ENCODE measurements around the gene TAL2. TPM values are rescaled to one million over a fixed set of nuclear protein-coding genes. Genes with fewer than 3 reads are reported as not detected.

TAL2 gene
- total and polyA plus RNA-seq, 2 donors from 2014 or later = 0.98 TPM; not detected in 1

DNA sequence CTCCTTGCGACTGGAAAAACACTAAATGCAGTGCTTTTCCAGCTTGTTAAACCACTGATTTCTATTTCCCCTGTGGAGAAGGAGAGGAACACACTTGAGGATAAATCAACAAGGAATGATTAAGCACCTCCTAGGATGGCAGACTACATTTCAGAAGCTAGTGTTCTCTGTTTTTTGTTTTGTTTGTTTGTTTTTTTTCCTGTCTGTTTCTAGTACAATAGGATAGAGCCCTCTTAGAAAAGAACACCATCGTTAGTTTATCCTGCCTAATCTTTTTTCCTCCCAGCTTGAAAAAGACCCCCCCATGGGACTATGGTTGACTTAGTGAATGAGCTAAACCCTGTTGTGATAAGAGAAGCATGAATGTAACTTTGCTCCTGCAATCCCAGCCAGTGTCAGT lies 3.9 kb upstream of the TAL2 start:
- no peak for FAIRE-seq
- intact Hi-C loops (cut with DNase I) = no loop called here
- Histone ChIP-seq H3K9ac (ENCODE audit: low read length in 3 of 3) (no peak overlapping the region), H3K4me3 (ENCODE audit: low read length in 3 of 3) (no peak overlapping the region), H3K27ac (ENCODE audit: low read depth in 2 of 2, low read length in 2 of 2) (no peak overlapping the region), H3K27me3 (ENCODE audit: control insufficient read depth, insufficient read depth, low read length) (no peaks in the 10 kb centered on the region), H3K36me3 (ENCODE audit: control insufficient read depth in 2 of 3, insufficient read depth in 3 of 3, low read length in 3 of 3) (no peaks in the 10 kb centered on the region), H3K4me1 (ENCODE audit: control insufficient read depth in 2 of 3, insufficient read depth in 2 of 3, low read depth in 1 of 3, low read length in 3 of 3) (peaks cover 0 to 2% (median 0%) of the 10 kb centered on the region in 3 donors), H3K9me3 (ENCODE audit: control insufficient read depth in 2 of 3, insufficient read depth in 1 of 3, low read length in 3 of 3) (no peaks in the 10 kb centered on the region)
- TF ChIP-seq CTCF (IDR thresholded peaks at IDR 0.05; ENCODE audit: borderline replicate concordance, extremely low read depth, insufficient read depth) = no peak
- no peak for DNase-seq

DNA sequence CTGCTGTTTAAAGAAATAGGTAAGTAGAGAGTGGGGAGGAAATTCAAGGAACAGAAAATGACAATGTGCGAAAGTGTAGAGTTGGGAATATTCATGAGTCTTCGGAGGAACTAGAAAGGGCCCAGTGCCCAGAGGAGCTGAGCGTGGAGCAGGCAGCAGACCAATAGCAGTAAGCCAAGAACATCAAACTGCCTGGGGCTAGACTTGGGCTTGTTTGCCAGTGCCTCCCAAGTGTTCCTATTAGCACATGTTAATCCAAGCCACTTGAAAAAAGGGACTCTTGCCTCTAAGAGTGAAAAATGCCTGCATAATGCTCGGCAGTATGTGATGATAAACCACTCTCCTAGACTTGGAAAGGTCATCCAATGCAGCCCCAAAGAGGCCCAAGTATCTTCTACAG lies 1.2 kb upstream of the TAL2 start:
- no peak for FAIRE-seq
- intact Hi-C loops (cut with DNase I) = no loop called here

GRCh38 chr9:105663914-105664313 lies 1.7 kb downstream of the TAL2 start:
- no peaks in the 10 kb centered on the region for H3K4me1 ChIP-seq (ENCODE audit: control insufficient read depth in 2 of 3, insufficient read depth in 2 of 3, low read depth in 1 of 3, low read length in 3 of 3)
- H3K4me3 ChIP-seq (ENCODE audit: low read length in 3 of 3) = no peak overlapping the region
- no peak for TF ChIP-seq CTCF (IDR thresholded peaks at IDR 0.05; ENCODE audit: borderline replicate concordance, extremely low read depth, insufficient read depth)
- H3K9ac ChIP-seq (ENCODE audit: low read length in 3 of 3) = no peak overlapping the region
- no peaks in the 10 kb centered on the region for H3K27me3 ChIP-seq (ENCODE audit: control insufficient read depth, insufficient read depth, low read length)
- intact Hi-C loops (cut with DNase I) = no loop called here
- DNase-seq (no peak), FAIRE-seq (no peak)
- no peaks in the 10 kb centered on the region for H3K9me3 ChIP-seq (ENCODE audit: control insufficient read depth in 2 of 3, insufficient read depth in 1 of 3, low read length in 3 of 3)
- H3K27ac ChIP-seq (ENCODE audit: low read depth in 2 of 2, low read length in 2 of 2) = no peak overlapping the region
- no peaks in the 10 kb centered on the region for H3K36me3 ChIP-seq (ENCODE audit: control insufficient read depth in 2 of 3, insufficient read depth in 3 of 3, low read length in 3 of 3)

More for the DNA sequence above, 1.2 kb upstream of the TAL2 start:
- DNase-seq = no peak
- Histone ChIP-seq H3K27ac (ENCODE audit: low read depth in 2 of 2, low read length in 2 of 2) (no peak overlapping the region), H3K27me3 (ENCODE audit: control insufficient read depth, insufficient read depth, low read length) (no peaks in the 10 kb centered on the region), H3K9me3 (ENCODE audit: control insufficient read depth in 2 of 3, insufficient read depth in 1 of 3, low read length in 3 of 3) (no peaks in the 10 kb centered on the region), H3K9ac (ENCODE audit: low read length in 3 of 3) (no peak overlapping the region), H3K36me3 (ENCODE audit: control insufficient read depth in 2 of 3, insufficient read depth in 3 of 3, low read length in 3 of 3) (no peaks in the 10 kb centered on the region), H3K4me3 (ENCODE audit: low read length in 3 of 3) (no peak overlapping the region), H3K4me1 (ENCODE audit: control insufficient read depth in 2 of 3, insufficient read depth in 2 of 3, low read depth in 1 of 3, low read length in 3 of 3) (peaks cover 0 to 2% (median 0%) of the 10 kb centered on the region in 3 donors)
- TF ChIP-seq CTCF (IDR thresholded peaks at IDR 0.05; ENCODE audit: borderline replicate concordance, extremely low read depth, insufficient read depth) = no peak

DNA sequence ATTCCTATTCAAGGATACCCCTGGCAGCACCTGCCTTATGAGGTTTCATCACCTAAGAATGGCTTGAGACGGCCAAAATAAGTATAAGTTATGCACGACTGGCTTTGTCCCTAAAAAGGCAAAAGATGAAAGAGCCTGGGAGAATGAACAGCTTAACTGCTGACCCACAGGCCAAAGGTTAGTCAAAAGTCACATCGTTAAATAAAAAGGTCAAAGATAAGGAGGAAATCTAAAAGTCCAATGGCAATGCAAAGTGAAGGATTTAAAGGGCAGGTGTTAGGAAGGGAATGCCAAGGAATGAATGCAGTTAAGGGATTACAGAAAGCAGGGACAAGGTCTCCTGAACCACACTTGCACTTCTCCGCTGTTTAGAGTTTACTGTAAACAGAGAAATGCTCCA lies 5.6 kb downstream of the TAL2 start:
- H3K27me3 ChIP-seq (ENCODE audit: control insufficient read depth, insufficient read depth, low read length) = no peaks in the 10 kb centered on the region
- H3K36me3 ChIP-seq (ENCODE audit: control insufficient read depth in 2 of 3, insufficient read depth in 3 of 3, low read length in 3 of 3) = no peaks in the 10 kb centered on the region
- no peaks in the 10 kb centered on the region for H3K4me1 ChIP-seq (ENCODE audit: control insufficient read depth in 2 of 3, insufficient read depth in 2 of 3, low read depth in 1 of 3, low read length in 3 of 3)
- FAIRE-seq (no peak), DNase-seq (no peak)
- H3K9me3 ChIP-seq (ENCODE audit: control insufficient read depth in 2 of 3, insufficient read depth in 1 of 3, low read length in 3 of 3) = no peaks in the 10 kb centered on the region
- H3K27ac ChIP-seq (ENCODE audit: low read depth in 2 of 2, low read length in 2 of 2) = no peak overlapping the region
- H3K9ac ChIP-seq (ENCODE audit: low read length in 3 of 3) = no peak overlapping the region
- no peak for TF ChIP-seq CTCF (IDR thresholded peaks at IDR 0.05; ENCODE audit: borderline replicate concordance, extremely low read depth, insufficient read depth)
- no peak overlapping the region for H3K4me3 ChIP-seq (ENCODE audit: low read length in 3 of 3)
- intact Hi-C loops (cut with DNase I) = no loop called here

Data from kidney (tissue), 14 donors.